ENCODE data around the gene CNNM2. TPM values are rescaled to one million over a fixed set of nuclear protein-coding genes. Genes with fewer than 3 reads are reported as not detected.

The CNNM2 gene
- total RNA-seq, 2 experiments from 2014 or later: 8.0 to 10.1 TPM

GRCh38 chr10:103100620-103101019, 182.5 kb downstream of the CNNM2 start:
- H3K9me3 Mint-ChIP-seq (ENCODE audit: low read depth): no peaks in the 10 kb centered on the region
- no peak for DNase-seq
- H3K4me3 Mint-ChIP-seq: no peak overlapping the region
- H3K27me3 Mint-ChIP-seq: no peaks in the 10 kb centered on the region
- CTCF ChIA-PET: interaction anchor here (0.8 kb wide), 1 partner anchor 144 kb away, joined by 4 read pairs; no protein-coding TSS in a partner anchor
- H3K4me1 Mint-ChIP-seq: peaks cover 3% of the 10 kb centered on the region
- no peak for ATAC-seq
- no peak overlapping the region for H3K27ac Mint-ChIP-seq
- H3K36me3 Mint-ChIP-seq: peaks cover 30% of the 10 kb centered on the region

DNA sequence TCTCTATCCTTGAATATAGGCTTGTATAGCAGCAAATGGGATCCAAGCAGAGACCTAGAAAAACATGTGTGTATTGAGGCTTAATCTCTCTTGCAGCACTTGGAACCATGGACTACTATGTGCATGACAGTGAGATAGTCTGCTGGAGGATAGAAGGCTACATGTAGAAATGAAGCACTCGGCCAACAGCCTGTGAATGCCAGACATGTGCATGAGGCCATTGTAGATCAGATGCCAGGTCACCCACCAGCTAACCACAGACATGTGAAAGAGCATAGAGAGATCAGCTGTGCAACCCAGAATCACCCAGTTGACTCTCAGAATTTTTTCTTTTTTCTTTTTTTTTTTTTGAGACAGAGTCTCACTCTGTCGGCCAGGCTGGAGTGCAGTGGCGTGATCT, 184.1 kb downstream of the CNNM2 start:
- Mint-ChIP-seq H3K4me1 (peaks cover 3% of the 10 kb centered on the region), H3K27me3 (no peaks in the 10 kb centered on the region), H3K36me3 (peaks cover 24% of the 10 kb centered on the region), H3K4me3 (no peak overlapping the region), H3K9me3 (ENCODE audit: low read depth) (no peaks in the 10 kb centered on the region), H3K27ac (no peak overlapping the region)
- ATAC-seq (no peak), DNase-seq (no peak)
- CTCF ChIA-PET: no interaction called here

- Mint-ChIP-seq H3K4me3 (no peak overlapping the region), H3K27me3 (no peaks in the 10 kb centered on the region), H3K27ac (no peak overlapping the region), H3K36me3 (peaks cover 18% of the 10 kb centered on the region), H3K4me1 (peaks cover 3% of the 10 kb centered on the region), H3K9me3 (ENCODE audit: low read depth) (no peaks in the 10 kb centered on the region)
- DNase-seq (no peak), ATAC-seq (no peak)
- CTCF ChIA-PET: no interaction called here
Measured at GRCh38 chr10:103103989-103104388, 185.9 kb downstream of the CNNM2 start.

- Mint-ChIP-seq H3K27ac (no peak overlapping the region), H3K9me3 (ENCODE audit: low read depth) (no peaks in the 10 kb centered on the region), H3K4me3 (no peak overlapping the region), H3K27me3 (no peaks in the 10 kb centered on the region), H3K36me3 (peaks cover 18% of the 10 kb centered on the region), H3K4me1 (peaks cover 3% of the 10 kb centered on the region)
- CTCF ChIA-PET: interaction anchor here (0.6 to 0.8 kb wide), 2 partner anchors 187 to 230 kb away, joined by 3 to 5 read pairs; partner anchors contain the start of gene CNNM2
- ATAC-seq (no peak), DNase-seq (no peak)
Measured at GRCh38 chr10:103104721-103105120, 186.6 kb downstream of the CNNM2 start.

DNA sequence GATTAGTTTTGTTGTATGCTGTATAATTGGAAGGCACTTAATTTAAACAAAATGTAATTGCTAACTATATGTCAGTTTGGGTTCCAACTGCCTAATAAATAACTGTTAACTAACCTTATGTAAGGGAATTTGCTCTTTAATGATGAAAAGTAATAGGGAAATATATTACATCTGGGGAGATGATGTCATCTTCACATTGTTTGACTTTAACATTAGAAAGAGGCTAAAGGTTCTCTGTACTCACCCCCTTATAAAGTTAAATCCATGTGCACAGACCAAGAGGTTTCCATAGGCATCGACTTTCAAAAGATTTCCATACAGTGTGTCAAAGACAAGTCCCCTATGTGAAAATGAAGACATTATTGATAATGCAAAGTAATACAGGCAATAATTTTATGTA, 187.4 kb downstream of the CNNM2 start:
- Mint-ChIP-seq H3K4me3 (no peak overlapping the region), H3K4me1 (peaks cover 3% of the 10 kb centered on the region), H3K9me3 (ENCODE audit: low read depth) (no peaks in the 10 kb centered on the region), H3K36me3 (peaks cover 15% of the 10 kb centered on the region), H3K27me3 (no peaks in the 10 kb centered on the region), H3K27ac (no peak overlapping the region)
- CTCF ChIA-PET: interaction anchor here (0.6 kb wide), 1 partner anchor 230 kb away, joined by 5 read pairs; no protein-coding TSS in a partner anchor
- DNase-seq (no peak), ATAC-seq (no peak)

GRCh38 chr10:103106539-103106938, 188.4 kb downstream of the CNNM2 start:
- no peaks in the 10 kb centered on the region for H3K9me3 Mint-ChIP-seq (ENCODE audit: low read depth)
- DNase-seq: no peak

DNA sequence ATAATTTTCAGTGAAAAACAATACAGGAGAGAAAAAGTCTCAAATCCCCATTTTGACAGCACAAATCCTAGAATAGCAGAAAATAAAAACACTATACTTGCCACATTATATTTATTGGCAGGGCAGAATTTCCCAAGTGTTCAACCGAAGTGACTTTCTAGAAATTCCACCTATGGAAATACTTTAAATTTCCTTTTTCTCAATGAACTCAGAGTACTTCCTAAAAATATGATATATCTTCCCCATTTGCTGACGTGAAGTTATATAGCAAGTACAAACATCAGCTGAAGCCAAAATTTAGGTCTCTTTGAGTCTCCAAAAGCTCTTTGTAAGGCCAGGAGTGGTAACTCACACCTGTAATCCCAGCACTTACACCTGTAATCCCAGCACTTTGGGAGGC, 191.7 kb downstream of the CNNM2 start:
- peaks cover 21% of the 10 kb centered on the region for H3K36me3 Mint-ChIP-seq
- CTCF ChIA-PET: interaction anchor here (3.1 kb wide), 1 partner anchor 135 kb away, joined by 8 read pairs; no protein-coding TSS in a partner anchor
- no peak overlapping the region for H3K27ac Mint-ChIP-seq
- ATAC-seq: no peak
- peaks cover 23% of the 10 kb centered on the region for H3K4me1 Mint-ChIP-seq
- no peak for DNase-seq
- no peaks in the 10 kb centered on the region for H3K9me3 Mint-ChIP-seq (ENCODE audit: low read depth)
- no peak overlapping the region for H3K4me3 Mint-ChIP-seq
- no peaks in the 10 kb centered on the region for H3K27me3 Mint-ChIP-seq

More at GRCh38 chr10:103106539-103106938, 188.4 kb downstream of the CNNM2 start:
- H3K4me1 Mint-ChIP-seq: peaks cover 10% of the 10 kb centered on the region
- peaks cover 17% of the 10 kb centered on the region for H3K36me3 Mint-ChIP-seq
- no peaks in the 10 kb centered on the region for H3K27me3 Mint-ChIP-seq
- H3K4me3 Mint-ChIP-seq: no peak overlapping the region
- no peak for ATAC-seq
- H3K27ac Mint-ChIP-seq: no peak overlapping the region
- CTCF ChIA-PET: no interaction called here

DNA sequence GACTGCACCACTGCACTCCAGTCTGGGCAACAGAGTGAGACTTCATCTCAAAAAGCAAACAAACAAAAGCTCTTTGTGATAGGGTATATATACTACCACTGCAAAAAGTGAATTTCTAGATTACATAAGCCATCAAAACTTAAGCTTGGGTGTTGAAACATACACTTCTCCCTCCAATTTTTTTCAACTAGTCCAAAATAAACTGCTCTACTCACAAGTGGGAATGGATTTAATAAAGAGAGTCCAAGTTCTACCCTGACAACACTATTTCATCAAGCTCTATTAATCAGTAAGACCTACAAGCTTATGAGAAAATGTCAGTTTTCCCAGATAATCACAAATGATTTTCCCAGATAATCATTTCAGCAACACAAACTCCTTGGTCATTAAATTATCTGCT, 192.3 kb downstream of the CNNM2 start:
- Mint-ChIP-seq H3K36me3 (peaks cover 20% of the 10 kb centered on the region), H3K9me3 (ENCODE audit: low read depth) (no peaks in the 10 kb centered on the region)

DNA sequence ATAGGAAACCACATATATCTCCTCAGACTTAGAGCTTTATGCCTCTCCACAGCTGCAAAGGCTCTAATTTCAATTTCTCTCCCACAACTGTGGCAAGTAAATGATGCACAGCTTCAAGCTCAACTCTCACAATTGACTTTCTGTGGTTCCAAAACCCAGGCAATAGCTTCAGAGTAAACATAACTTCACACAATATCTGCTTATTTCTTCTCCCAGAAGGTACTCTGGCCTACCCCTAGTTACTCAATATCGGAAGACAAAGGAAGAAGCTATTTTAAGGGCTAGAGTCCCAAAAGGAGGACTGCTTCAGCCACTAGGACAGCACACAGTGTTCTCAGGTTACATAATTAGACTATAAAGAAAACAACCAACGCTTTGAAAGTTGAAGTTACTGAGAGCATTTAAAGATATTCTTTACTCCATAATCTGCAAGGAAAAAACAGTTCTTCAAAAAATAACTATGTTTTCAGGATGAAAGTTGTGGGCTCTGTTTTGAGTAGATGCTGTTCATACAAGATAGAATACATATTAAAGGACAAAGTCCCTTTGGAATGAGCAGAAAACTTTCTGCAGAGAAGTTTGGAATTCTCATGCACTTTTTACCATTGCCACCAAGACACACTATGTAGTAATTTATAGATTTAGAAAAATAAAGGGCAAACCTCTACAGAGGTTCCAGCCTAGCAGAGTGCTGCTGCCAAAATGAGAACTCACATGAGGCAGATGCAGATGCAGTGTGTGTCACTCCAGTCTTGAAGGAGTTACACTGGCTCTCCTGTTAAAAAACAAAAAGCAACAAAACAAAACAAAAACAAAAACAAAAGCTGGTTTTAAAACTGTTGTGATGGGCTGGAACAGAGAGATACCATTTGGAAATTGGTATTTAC, 193.2 kb downstream of the CNNM2 start:
- CTCF ChIA-PET: interaction anchor here (0.7 to 3.1 kb wide), 3 partner anchors 133 to 201 kb away, joined by 3 to 8 read pairs (median 6); no protein-coding TSS in a partner anchor
- no peak overlapping the region for H3K4me3 Mint-ChIP-seq
- no peak for ATAC-seq

More for the DNA sequence above, 192.3 kb downstream of the CNNM2 start:
- DNase-seq: no peak
- ATAC-seq: no peak
- H3K4me1 Mint-ChIP-seq: peaks cover 23% of the 10 kb centered on the region
- H3K27ac Mint-ChIP-seq: no peak overlapping the region
- no peak overlapping the region for H3K4me3 Mint-ChIP-seq
- CTCF ChIA-PET: interaction anchor here (0.7 to 3.1 kb wide), 2 partner anchors 134 to 200 kb away, joined by 3 to 8 read pairs; no protein-coding TSS in a partner anchor
- H3K27me3 Mint-ChIP-seq: no peaks in the 10 kb centered on the region

DNA sequence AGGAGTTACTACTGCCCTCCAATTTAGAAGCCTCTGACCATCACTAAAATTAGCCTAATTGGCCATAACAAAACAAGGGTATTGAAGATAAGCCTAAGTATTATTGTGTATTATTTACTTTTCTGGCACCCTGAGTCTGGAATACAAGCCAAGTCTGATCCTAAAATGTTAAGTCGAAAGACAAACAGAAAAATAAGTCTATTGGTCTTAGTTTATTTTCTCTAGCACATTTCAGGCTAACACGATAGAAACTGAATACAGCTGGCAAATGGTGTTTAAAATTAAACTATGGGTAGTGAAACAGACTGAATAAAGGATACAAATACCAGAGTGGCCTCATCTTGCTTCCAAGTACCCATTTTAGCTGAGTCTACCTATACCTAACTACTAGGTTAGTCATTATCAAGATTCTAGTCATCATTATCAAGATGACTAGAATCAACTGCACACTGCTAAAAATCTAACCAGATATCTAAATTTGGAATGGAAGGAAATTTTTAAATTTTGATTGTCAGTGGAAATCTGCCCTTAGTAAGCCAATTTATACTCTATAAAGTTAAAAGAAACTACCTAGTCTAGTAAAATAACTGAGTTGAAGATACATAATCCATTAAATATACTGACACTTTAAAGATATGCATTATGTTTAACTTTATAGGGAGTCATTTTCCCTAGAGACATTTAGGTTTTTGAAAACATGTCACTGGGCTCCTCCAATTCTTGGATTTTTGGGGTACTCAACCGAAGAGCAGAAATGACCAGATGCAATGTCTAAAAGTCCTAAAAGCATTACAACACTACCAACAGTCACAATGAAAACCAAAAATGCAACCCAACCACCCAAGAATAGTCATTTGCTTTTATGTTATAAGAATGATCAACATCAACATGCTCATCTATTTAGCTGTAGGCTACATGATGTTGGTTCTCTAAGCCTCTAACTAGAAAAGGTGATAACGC, 194.1 kb downstream of the CNNM2 start:
- peaks cover 23% of the 10 kb centered on the region for H3K4me1 Mint-ChIP-seq
- no peak overlapping the region for H3K27ac Mint-ChIP-seq
- H3K27me3 Mint-ChIP-seq: no peaks in the 10 kb centered on the region
- no peaks in the 10 kb centered on the region for H3K9me3 Mint-ChIP-seq (ENCODE audit: low read depth)
- no peak overlapping the region for H3K4me3 Mint-ChIP-seq
- DNase-seq (no peak), ATAC-seq (peak; percentile 42)
- CTCF ChIA-PET: interaction anchor here (2.1 kb wide), 1 partner anchor 132 kb away, joined by 6 read pairs; no protein-coding TSS in a partner anchor
- peaks cover 20% of the 10 kb centered on the region for H3K36me3 Mint-ChIP-seq

More for the DNA sequence above, 193.2 kb downstream of the CNNM2 start:
- Mint-ChIP-seq H3K27me3 (no peaks in the 10 kb centered on the region), H3K4me1 (peaks cover 23% of the 10 kb centered on the region), H3K27ac (no peak overlapping the region), H3K9me3 (ENCODE audit: low read depth) (no peaks in the 10 kb centered on the region), H3K36me3 (peaks cover 20% of the 10 kb centered on the region)
- no peak for DNase-seq

- no peak overlapping the region for H3K4me3 Mint-ChIP-seq
- CTCF ChIA-PET: no interaction called here
- no peak overlapping the region for H3K27ac Mint-ChIP-seq
Measured at GRCh38 chr10:103114876-103115275, 196.8 kb downstream of the CNNM2 start.

DNA sequence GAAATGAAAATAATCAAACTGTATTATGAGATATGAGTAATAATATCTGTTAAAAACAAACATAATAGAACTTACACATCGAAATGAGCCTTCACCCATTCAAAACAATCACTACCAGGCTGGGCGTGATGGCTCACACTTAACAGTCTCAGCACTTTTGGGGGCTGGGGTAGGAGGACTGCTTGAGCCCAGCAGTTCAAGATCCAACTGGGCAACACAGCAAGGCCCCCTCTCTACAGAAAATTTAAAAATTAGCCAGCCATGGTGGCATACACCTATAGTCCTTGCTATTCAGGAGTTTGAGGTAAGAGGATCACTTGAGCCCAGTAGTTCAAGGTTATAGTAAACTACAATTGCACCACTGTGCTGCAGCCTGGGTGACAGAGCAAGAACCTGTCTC, 199.2 kb downstream of the CNNM2 start:
- no peak overlapping the region for H3K27ac Mint-ChIP-seq
- H3K27me3 Mint-ChIP-seq: no peaks in the 10 kb centered on the region
- H3K9me3 Mint-ChIP-seq (ENCODE audit: low read depth): no peaks in the 10 kb centered on the region
- ATAC-seq: no peak
- peaks cover 9% of the 10 kb centered on the region for H3K4me1 Mint-ChIP-seq
- no peak for DNase-seq
- peaks cover 9% of the 10 kb centered on the region for H3K36me3 Mint-ChIP-seq
- CTCF ChIA-PET: no interaction called here
- no peak overlapping the region for H3K4me3 Mint-ChIP-seq

More at GRCh38 chr10:103114876-103115275, 196.8 kb downstream of the CNNM2 start:
- Mint-ChIP-seq H3K9me3 (ENCODE audit: low read depth) (no peaks in the 10 kb centered on the region), H3K27me3 (no peaks in the 10 kb centered on the region), H3K4me1 (peaks cover 23% of the 10 kb centered on the region), H3K36me3 (peaks cover 17% of the 10 kb centered on the region)
- ATAC-seq (no peak), DNase-seq (no peak)

- Mint-ChIP-seq H3K4me1 (peaks cover 11% of the 10 kb centered on the region), H3K36me3 (peaks cover 8% of the 10 kb centered on the region), H3K27me3 (no peaks in the 10 kb centered on the region), H3K4me3 (no peak overlapping the region), H3K9me3 (ENCODE audit: low read depth) (no peaks in the 10 kb centered on the region), H3K27ac (no peak overlapping the region)
- ATAC-seq (no peak), DNase-seq (no peak)
- CTCF ChIA-PET: no interaction called here
Measured at GRCh38 chr10:103120546-103120945, 202.5 kb downstream of the CNNM2 start.
